Loucy (cell line): ENCODE measurements around the gene GPER1.

Source experiments
- H2AFZ ChIP-seq: fragments of 200-600 bp; sonication (generic); 2 replicates; pipeline ENCODE4 v1.6.0; 2016; ENCODE audit warnings: antibody characterized with exemption, mild to moderate bottlenecking, low read length, moderate library complexity
- H3F3A ChIP-seq: fragments of 200-600 bp; 2 replicates; pipeline ENCODE4 v1.6.0; 2016; ENCODE audit warnings: antibody characterized with exemption, low read depth, mild to moderate bottlenecking
- H3K27me3 ChIP-seq: fragments of 200-600 bp; sonication (generic); 2 replicates; pipeline ENCODE4 v1.6.1; 2014; ENCODE audit warnings: low read length, mild to moderate bottlenecking; ENCODE audit not compliant: insufficient read depth, poor library complexity, severe bottlenecking
- H3K36me3 ChIP-seq: fragments of 200-600 bp; sonication (generic); 2 replicates; pipeline ENCODE4 v1.6.1; 2016; ENCODE audit warnings: low read length; ENCODE audit not compliant: insufficient read depth
- H3K4me1 ChIP-seq: fragments of 200-600 bp; sonication (generic); 2 replicates; pipeline ENCODE4 v1.5.1; 2014; ENCODE audit warnings: low read length, mild to moderate bottlenecking; ENCODE audit not compliant: insufficient read depth, poor library complexity, severe bottlenecking
- H3K4me2 ChIP-seq: fragments of 200-600 bp; sonication (generic); 2 replicates; pipeline ENCODE4 v1.6.0; 2014; ENCODE audit warnings: antibody characterized with exemption, low read length, low read depth, mild to moderate bottlenecking; ENCODE audit not compliant: poor library complexity, severe bottlenecking
- H3K4me3 ChIP-seq: fragments of 200-600 bp; sonication (generic); 2 replicates; pipeline ENCODE4 v1.5.1; 2014; ENCODE audit warnings: low read length, mild to moderate bottlenecking, mixed read lengths; ENCODE audit not compliant: poor library complexity, severe bottlenecking
- H3K79me2 ChIP-seq: fragments of 200-600 bp; sonication (generic); 2 replicates; pipeline ENCODE4 v1.6.1; 2014; ENCODE audit warnings: low read length; ENCODE audit not compliant: insufficient read depth
- H3K9ac ChIP-seq: fragments of 200-600 bp; sonication (generic); 2 replicates; pipeline ENCODE4 v1.6.0; 2014; ENCODE audit warnings: mild to moderate bottlenecking, low read depth, low read length, moderate library complexity; ENCODE audit not compliant: poor library complexity, severe bottlenecking
- H3K9me2 ChIP-seq: fragments of 200-600 bp; sonication (generic); replicated peaks from 2 replicates; pipeline ENCODE4 v1.6.1; 2016; ENCODE audit warnings: low read depth, low read length, mixed read lengths
- H3K9me3 ChIP-seq: fragments of 200-600 bp; sonication (generic); 2 replicates; pipeline ENCODE4 v1.6.1; 2014; ENCODE audit warnings: mild to moderate bottlenecking, antibody characterized with exemption, low read length, low read depth; ENCODE audit not compliant: insufficient read depth
- H4K20me1 ChIP-seq: fragments of 200-600 bp; sonication (generic); 2 replicates; pipeline ENCODE4 v1.6.0; 2014; ENCODE audit warnings: antibody characterized with exemption, low read length, mild to moderate bottlenecking; ENCODE audit not compliant: insufficient read depth, poor library complexity, severe bottlenecking
- EZH2phosphoT487 ChIP-seq: fragments of 200-600 bp; IDR thresholded peaks from 2 replicates; pipeline ENCODE4 v1.6.1; 2018; ENCODE audit warnings: antibody characterized with exemption, mild to moderate bottlenecking, moderate library complexity, borderline replicate concordance
- TF ChIP-seq, protein P1 (sequence below): fragments of 200-600 bp; sonication (generic); conservative IDR thresholded peaks from 2 replicates; pipeline ENCODE4 v1.5.1; 2014; ENCODE audit warnings: mild to moderate bottlenecking, antibody characterized with exemption, low read length

Gene GPER1

DNA sequence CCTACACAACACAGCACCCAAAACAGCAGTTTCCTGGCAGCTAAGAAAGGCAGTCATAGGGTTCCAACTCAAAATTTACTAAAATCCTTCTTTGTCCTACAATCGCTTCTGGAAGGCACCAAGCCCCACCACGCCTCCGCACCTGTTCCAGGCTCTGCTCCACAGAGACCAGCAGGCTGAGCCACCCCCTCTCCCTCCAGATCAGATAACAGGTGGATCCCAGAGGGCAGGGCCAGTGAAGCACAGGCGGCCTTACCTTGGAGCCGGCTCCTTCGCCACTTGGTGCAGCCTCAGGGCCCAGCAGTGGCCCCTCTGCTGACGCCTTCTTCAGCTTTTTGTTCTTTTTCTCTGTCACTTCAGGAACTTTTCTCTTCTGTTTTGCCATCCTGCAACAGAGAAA is 39.1 kb downstream of the GPER1 start:
- no peaks in the 10 kb centered on the region for H3K79me2 ChIP-seq
- H3K4me2 ChIP-seq, result no peak overlapping the region
- H3F3A ChIP-seq, result no peaks in the 10 kb centered on the region
- H3K27me3 ChIP-seq, result no peaks in the 10 kb centered on the region
- H3K9ac ChIP-seq, result no peak overlapping the region
- H3K4me1 ChIP-seq, result peaks cover 5% of the 10 kb centered on the region
- H4K20me1 ChIP-seq, result no peaks in the 10 kb centered on the region
- no peaks in the 10 kb centered on the region for H3K9me3 ChIP-seq
- no peak overlapping the region for H2AFZ ChIP-seq
- no peak overlapping the region for H3K4me3 ChIP-seq
- H3K9me2 ChIP-seq, result no peaks in the 10 kb centered on the region
- TF ChIP-seq, protein P1, sequence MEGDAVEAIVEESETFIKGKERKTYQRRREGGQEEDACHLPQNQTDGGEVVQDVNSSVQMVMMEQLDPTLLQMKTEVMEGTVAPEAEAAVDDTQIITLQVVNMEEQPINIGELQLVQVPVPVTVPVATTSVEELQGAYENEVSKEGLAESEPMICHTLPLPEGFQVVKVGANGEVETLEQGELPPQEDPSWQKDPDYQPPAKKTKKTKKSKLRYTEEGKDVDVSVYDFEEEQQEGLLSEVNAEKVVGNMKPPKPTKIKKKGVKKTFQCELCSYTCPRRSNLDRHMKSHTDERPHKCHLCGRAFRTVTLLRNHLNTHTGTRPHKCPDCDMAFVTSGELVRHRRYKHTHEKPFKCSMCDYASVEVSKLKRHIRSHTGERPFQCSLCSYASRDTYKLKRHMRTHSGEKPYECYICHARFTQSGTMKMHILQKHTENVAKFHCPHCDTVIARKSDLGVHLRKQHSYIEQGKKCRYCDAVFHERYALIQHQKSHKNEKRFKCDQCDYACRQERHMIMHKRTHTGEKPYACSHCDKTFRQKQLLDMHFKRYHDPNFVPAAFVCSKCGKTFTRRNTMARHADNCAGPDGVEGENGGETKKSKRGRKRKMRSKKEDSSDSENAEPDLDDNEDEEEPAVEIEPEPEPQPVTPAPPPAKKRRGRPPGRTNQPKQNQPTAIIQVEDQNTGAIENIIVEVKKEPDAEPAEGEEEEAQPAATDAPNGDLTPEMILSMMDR, result no peak
- TF ChIP-seq EZH2phosphoT487, result no peak
- H3K36me3 ChIP-seq, result no peaks in the 10 kb centered on the region; the same call in 1 of the 2 replicates

DNA sequence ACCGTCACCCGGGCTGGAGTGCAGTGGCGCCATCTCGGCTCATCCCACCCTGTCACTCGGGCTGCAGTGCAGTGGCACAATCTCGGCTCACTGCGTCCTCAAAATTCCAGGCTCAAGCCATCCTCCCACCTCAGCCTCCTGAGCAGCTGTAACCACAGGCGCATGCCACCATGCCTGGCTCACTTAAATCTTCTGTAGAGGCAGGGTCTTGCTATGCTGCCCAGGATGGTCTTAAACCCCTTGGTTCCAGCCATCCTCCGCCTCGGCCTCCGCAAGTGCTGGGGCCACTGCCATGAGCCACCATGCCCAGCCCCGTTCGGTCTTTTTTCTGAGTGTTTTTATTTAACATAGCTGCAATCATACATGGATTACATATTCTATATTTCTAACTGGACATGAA is 41.5 kb downstream of the GPER1 start:
- no peak for TF ChIP-seq EZH2phosphoT487
- Histone ChIP-seq H3K4me1 (no peaks in the 10 kb centered on the region), H3K4me2 (no peak overlapping the region), H3K36me3 (no peaks in the 10 kb centered on the region; the same call in 1 of the 2 replicates), H4K20me1 (no peaks in the 10 kb centered on the region), H3K9me3 (no peaks in the 10 kb centered on the region), H2AFZ (no peak overlapping the region), H3K4me3 (no peak overlapping the region), H3F3A (no peaks in the 10 kb centered on the region), H3K27me3 (no peaks in the 10 kb centered on the region), H3K9me2 (no peaks in the 10 kb centered on the region), H3K79me2 (no peaks in the 10 kb centered on the region), H3K9ac (no peak overlapping the region)

DNA sequence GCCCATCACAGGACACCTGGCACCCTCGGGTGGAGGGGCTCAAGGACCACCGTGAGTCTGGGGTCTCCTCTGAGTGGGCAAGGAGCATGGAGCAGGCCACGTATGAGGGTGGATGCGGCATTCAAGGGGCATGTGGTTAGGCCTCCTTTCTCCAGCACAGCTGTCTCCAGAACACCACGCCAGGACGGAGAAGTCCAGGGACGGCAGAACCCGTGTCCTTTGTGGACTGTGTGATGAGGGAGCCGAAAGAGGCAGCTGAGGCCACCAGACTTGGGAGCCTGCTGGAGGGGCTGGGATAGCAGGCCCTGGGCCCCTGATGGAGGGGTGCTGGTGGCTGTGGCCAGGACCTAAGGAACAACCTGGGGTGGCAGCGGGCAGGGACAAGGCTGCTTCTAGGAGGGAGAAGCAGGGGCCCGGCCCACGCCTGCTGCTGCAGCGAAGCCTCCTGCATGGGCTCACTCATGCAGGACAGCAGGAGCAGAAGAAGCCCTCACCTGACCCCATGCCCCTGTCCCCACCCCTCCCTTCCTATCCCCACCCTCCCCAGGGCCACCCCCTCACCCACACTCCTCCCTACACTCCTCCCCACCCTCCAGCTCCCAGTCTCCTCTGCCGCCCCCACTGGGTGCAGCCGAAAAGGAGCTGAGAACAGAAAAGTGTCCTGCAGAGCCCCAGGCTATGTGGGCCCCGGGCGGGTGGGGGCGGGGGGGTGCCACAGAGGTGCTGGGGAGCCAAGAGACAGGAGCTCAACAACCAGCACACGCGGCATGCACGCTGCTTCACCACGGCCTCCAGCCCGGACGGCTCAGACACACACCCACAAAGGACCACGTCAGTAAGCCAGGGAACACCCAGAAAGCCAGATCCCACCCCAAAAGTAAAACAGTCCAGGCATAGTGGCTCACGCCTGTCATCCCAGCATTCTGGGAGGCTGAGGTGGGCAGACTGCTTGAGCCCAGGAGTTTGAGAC is 42.4 kb downstream of the GPER1 start:
- no peak overlapping the region for H3K4me2 ChIP-seq
- H3K4me1 ChIP-seq, result no peaks in the 10 kb centered on the region
- no peaks in the 10 kb centered on the region for H4K20me1 ChIP-seq
- H3K79me2 ChIP-seq, result no peaks in the 10 kb centered on the region
- H3K9ac ChIP-seq, result no peak overlapping the region
- no peak overlapping the region for H3K4me3 ChIP-seq
- no peaks in the 10 kb centered on the region for H3K9me3 ChIP-seq
- H3K36me3 ChIP-seq, result no peaks in the 10 kb centered on the region; the same call in 1 of the 2 replicates
- H3K9me2 ChIP-seq, result no peaks in the 10 kb centered on the region
- no peaks in the 10 kb centered on the region for H3F3A ChIP-seq
- H2AFZ ChIP-seq, result no peak overlapping the region
- no peaks in the 10 kb centered on the region for H3K27me3 ChIP-seq
- TF ChIP-seq, protein P1, result no peak
- TF ChIP-seq EZH2phosphoT487, result no peak
